GM23248 (cell line): ENCODE measurements around the gene TP53AIP1.

Experiments used
- EZH2 ChIP-seq: fragments of 200-600 bp; sonication (generic); IDR thresholded peaks from 2 replicates; pipeline ENCODE4 v1.6.1; 2018; ENCODE audit warnings: antibody characterized with exemption, mild to moderate bottlenecking; ENCODE audit not compliant: insufficient read depth, poor library complexity, severe bottlenecking
- EZH2phosphoT487 ChIP-seq: fragments of 200-600 bp; sonication (generic); IDR thresholded peaks from 2 replicates; pipeline ENCODE4 v1.6.1; 2018; ENCODE audit warnings: antibody characterized with exemption, moderate library complexity, mild to moderate bottlenecking, low read depth; ENCODE audit not compliant: insufficient read depth

- TF ChIP-seq EZH2 (no peak), EZH2phosphoT487 (no peak)
Observed at GRCh38 chr11:128913806-128914205, 28.9 kb downstream of the TP53AIP1 start.
